ENCODE data around the gene AKR1D1.

AKR1D1 gene

DNA sequence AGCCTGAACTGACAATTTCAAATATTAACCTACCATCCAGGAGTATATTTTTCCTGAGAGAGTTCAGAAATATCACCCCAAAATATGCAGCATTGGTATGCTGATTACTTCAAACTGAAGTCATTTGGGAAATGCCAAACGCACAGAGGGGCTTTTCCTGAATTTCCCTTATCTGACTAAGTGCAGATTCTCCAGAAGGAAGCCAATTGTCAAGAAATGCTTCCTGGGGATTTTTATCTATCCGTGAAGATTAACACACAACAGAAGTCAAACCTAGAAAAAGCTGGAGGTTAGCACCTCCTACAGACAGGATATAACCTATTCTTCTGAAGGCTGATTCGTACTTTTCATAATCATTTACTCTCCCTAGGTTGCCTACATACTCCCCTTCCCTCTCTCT, 91.0 kb downstream of the AKR1D1 start:
- no peak overlapping the region for H3K4me3 ChIP-seq (ENCODE audit: low read length)
- TF ChIP-seq, protein P1, sequence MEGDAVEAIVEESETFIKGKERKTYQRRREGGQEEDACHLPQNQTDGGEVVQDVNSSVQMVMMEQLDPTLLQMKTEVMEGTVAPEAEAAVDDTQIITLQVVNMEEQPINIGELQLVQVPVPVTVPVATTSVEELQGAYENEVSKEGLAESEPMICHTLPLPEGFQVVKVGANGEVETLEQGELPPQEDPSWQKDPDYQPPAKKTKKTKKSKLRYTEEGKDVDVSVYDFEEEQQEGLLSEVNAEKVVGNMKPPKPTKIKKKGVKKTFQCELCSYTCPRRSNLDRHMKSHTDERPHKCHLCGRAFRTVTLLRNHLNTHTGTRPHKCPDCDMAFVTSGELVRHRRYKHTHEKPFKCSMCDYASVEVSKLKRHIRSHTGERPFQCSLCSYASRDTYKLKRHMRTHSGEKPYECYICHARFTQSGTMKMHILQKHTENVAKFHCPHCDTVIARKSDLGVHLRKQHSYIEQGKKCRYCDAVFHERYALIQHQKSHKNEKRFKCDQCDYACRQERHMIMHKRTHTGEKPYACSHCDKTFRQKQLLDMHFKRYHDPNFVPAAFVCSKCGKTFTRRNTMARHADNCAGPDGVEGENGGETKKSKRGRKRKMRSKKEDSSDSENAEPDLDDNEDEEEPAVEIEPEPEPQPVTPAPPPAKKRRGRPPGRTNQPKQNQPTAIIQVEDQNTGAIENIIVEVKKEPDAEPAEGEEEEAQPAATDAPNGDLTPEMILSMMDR (conservative IDR thresholded peaks at IDR 0.05; ENCODE audit: low read length): no peak
- no peak for DNase-seq (ENCODE audit: low read depth)

DNA sequence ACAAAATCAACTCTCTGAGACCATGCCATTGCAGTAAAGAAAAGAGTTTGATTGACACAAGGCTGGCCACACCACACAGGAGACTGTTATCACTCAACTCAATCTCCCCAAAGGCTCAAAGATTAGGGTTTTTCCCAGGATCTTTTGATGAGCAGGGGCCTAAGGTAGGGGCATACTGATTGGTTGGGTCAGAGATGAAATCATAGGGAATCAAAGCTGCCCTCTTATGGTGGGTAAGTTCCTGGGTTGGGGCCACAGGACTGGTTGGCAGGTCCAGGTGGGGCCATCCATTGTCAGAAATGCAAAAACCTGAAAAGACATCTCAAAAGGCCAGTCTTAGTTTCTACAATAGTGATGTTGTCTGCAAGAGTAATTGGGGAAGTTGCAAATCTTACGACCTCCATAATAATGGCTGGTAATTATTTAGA, 91.6 kb downstream of the AKR1D1 start:
- no peak for DNase-seq (ENCODE audit: low read depth)
- H3K4me3 ChIP-seq (ENCODE audit: low read length): no peak overlapping the region
- TF ChIP-seq, protein P1 (conservative IDR thresholded peaks at IDR 0.05; ENCODE audit: low read length): no peak
